HG03159 (cell line): Measurements from ENCODE around the gene CRELD2.

Source experiments
- ATAC-seq: cut with Tn5 transposase; IDR thresholded peaks from one replicate; pipeline ENCODE4 v1.9.1; 2021; ENCODE audit warnings: mild to moderate bottlenecking, moderate library complexity; ENCODE audit not compliant: unreplicated experiment

Gene CRELD2

DNA sequence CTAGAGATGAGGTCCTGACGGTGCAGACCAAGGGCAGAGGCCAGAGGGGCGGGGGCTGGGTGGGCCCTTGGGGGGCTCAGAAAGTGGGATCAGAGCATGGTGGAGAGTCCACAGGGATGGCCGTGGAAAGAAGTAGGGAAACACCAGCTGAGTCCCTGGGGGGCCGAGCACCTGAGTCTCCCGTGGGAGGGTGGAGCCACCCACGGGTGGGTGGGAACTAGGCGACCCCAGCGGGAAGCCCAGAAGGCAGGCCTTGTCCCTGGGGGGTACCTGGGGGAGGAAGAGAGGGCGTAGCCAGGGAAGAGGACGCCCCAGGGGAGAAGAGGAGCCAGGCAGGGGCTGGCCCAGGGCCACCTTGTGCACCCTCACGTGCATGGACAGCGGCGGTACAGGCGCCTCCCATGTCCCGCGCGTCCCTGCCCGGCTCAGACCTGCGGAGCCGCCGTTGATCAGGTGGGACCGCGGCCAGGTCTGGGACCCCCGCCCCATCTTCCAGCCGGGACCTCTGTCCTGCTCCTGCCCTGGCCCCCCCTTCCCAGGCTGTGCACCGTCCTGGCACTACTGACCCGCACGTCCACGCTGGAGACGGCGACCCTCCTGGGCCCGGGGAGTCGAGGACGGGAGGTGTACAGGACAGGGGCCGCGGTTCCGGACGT is 10.2 kb downstream of the CRELD2 start:
- ATAC-seq, result no peak

DNA sequence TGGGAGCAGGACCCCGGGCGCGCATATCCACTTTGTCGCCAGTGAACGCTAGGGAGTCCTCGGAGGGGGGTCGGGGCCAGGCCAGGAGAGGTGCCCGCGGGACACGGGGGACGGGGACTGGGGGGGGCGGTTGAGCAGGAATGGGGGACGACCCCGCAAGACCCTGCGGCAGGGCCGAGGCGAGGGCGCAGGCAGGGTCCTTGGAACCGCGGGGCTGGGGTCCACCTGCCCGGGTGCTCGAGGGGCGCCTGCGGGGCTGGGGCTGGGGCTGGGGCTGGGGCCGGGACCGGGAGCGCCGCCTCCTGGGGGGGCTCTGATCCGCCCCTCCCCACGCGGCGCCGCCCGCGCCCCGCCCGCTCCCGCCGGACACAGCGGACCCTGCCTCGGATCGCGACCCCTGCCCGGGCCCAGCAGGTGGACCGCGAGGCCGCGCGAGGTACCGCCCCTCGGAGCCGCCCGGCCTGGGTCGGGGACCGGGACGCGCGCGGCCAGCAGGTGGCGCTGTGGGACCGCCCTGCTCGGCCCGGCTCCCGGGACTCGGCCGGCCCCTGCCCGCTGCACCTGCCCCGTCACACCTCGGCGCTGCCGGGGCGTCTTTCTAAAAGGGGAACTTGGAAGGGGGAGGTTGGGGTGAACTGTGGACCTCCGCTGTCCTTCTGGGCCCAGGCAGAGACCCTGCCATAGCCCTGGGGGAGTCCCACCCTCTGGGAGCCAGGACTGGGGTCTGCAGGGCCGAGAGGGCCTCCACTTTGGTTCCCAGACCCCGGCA is 11.0 kb downstream of the CRELD2 start:
- ATAC-seq, result no peak

DNA sequence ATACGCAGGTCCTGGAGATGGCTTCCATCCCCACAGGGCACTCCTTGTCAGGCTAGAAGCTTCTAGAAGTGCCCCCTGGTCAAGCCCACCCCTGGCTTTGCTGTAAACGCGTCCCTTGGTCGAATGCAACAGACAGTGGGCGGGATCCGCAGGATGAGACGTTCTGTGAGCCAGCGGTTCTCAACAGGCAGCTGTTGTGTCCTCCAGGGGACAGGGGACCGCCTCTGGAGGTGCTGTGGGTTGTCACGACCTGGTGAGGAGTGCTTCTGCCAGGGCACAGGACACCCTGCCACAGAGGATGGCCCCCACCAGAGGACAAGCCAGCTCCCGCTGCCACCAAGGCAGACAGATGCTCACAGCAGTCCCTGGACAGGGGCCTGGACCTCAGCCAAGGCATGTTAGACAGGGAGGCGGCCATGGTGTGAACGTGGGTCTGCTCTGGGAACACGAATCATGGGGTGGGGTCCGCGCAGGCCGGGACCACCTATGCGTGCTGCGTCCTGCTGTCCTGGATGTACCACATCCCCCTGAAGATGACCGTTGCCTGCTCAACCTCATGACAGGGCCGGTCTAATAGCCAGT is 11.7 kb downstream of the CRELD2 start:
- ATAC-seq, result no peak

DNA sequence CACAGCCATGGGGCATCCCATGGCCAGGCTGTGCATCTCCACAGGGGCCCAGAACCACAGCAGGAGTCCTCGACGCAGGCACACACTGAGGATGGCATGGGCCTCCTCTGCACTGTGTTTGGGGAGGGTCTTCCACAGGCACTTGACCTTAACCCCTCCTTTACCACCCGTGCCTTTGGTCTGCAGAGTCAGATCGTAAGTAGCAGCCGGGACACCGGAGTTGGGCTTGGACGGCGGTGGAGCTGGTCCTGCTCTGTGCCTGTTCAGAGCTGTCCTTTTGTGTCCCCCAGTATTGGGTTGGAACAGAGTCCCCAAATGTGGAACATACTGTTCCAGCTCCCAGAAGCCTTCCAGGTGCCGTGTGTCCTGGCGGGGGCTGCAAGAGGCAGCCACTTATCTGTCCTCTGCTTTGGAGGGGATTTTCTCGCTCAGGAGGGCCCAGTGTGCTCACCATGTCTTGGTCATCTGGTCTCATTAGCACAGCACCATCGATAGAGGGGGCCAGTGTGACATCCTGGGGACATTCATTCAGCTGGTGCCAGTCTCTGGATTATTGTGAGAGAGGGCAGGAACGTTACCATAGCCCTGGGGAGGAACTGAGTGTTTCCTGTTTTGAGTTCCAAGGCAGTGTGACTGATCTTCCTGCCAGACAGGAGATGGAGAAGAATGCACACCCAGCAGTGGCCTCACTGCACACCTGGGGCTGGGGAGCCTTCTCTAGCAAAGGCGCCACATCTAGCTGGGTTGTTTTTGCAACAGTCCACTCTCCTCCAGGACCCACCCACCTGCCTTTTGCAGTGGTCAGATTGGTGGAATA is 12.4 kb downstream of the CRELD2 start:
- ATAC-seq, result no peak

DNA sequence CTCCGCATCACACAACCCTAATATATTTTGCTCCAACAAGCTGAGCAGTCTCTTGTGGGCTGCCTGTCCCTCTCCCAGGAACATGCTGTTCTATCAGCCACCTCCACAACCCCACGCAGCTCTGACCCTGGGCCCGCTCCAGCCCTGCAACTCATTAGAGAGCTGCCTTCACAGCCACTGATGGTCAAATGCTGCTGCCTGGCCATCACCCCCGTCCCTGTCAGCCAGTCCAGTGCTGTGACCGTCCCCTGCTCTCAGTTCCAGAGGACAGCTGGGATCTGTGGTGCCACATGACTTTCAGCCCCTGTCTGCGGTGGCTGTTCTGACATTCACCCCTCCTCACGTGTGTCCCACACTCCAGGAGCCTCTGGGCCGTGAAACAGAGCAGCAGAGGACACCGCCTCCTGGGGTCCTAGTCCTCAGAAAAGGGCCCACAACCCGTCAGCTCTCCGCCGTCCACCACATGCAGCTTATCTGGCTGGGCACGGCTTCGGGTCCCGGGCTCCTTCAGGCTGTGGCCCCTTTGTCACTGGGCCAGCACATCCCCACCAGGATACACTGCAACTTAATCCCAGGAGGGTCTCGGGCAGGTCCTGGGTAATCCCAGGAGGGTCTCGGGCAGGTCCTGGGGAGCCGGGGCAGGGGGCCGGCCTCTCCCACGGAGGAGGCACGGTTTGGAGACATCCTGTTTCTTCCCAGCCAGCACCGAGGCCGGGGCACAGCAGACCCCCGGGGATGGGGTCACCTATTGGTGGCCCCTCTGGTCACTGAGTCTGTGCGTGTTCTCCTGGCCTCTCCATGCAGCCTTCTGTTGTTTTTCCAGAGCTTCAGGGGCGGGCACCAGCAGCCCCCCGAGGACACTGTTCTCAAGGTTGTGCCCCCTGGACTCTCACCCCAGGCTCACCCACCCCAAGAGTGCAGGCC is 15.1 kb downstream of the CRELD2 start:
- ATAC-seq, result no peak

DNA sequence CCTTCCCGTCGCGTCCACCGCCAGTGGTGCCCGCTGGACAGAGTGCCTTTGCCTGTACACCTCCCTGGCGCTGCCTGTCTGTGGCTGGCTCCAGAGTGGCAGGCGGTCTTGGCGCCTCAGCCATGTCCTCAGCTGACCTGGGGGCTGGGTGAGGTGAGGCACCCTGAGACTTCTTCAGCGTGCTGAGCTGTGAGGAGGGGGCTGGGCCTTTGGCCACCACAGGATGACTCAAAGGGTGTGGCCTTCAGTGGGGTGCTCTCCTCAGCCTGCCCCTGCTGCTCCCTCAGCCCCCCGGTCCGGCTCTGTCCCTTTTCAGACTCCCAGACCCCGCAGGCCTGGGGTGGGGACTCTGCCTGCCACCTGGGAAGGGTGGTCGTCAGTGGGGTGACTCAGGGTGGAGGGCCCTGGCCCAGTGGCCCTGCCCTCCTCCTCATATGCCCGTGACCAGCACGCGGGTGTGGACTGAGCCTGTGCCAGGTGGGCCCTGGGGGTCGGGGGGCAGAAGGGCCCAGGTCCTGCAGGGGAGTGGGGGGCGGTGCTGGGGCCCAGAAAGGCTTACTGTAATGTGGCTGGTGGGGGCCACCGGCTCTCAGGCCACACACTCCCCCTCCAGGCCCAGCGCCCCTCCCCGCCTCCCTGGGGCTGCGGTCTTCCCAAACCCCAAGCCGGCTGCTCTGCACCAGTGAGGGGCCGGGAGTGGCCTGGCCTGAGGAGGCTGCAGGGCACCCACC is 15.9 kb downstream of the CRELD2 start:
- ATAC-seq, result no peak

DNA sequence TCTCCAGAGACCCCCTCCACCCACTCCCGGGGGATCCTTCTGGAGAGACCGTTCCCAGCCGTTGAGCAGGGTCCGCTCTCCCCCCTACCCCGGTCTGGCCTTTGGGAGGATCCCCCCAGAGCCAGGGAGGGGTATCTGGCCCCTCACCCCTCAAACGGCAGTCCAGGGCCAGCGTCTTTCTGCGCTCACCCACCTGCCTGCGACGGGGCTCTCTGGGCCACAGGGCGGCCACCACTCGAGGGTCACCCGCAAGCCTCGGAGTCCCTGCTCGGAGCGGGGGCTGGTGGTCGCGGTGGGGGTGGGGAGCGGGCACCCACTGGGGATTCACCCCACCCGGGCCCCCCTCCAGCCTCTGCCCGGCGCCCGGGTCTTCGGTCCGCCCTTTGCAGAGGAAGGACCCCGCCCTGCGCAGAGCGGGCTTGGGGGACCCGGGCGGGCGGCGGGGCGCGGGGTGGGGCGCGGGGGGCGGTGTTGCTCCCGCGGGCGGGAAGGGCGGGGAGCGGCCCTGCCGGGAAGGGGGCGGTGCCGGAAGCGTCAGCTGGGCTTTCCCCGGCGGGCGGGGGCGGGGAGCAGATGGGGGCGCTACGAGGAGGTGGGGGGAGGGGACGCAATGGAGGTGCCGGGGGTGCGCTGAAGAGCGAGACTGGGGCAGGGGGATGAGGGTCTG is 16.6 kb downstream of the CRELD2 start:
- ATAC-seq, result no peak

DNA sequence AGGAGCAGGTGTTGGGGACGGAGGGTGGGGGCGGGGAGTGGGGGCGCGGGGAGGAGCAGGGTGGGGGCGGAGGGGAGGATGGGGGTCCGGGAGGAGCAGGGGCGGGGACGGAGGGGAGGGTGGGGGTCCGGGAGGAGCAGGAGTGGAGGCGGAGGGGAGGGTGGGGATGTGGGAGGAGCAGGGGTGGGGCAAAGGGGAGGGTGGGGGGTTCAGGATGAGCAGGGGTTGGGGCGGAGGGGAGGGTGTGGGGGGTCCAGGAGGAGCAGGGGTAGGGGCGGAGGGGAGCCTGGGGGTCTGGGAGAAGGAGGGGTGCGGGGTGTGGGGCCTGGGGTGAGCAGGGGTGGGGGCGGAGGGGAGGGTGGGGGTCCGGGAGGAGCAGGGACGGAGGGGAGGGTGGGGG is 17.1 kb downstream of the CRELD2 start:
- ATAC-seq, result no peak

DNA sequence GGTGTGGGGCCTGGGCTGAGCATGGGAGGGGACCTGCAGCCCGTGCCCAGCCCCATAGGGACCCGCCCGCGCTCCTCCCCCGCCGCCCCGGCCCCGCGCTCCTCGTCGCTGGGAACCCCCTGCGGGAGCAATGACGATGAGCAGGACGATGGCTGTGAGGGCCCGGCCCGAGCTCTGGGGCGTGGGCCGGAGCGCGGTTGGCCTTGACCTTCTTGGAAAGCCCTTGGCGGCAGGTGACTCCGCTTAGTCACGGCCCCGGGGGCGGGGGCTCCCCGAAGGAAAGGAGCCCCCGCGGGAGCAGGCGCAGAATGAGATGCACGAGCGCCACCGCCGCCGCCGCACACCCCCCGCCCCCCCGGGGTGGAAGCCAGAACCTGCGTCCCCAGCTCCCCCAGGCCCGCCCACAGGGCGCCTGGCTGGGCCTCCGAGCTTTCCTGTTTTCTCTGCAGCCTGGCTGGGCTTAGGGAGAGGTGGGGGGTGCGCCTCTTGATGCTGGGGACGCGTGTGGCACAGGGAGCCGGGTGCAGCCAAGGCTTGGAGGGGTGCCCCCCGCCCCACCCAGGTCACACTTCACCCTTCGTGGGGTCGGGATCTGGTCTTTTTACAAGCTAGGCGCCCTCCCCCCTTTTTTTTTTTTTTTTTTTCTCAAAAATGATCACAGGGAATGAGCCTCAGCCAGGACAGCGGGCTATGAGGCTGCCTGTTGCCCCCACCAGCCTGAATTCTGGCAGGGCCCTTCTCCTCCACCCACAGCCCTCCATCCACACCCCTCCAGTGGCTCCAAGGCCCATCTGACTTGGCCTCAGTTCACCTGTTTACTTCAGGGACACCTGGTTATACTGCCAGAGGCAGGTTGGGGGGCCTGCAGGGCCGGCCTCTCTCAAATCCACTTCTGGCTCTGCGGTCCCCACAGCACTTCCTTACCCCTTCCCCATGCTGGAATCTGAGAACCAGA is 17.9 kb downstream of the CRELD2 start:
- ATAC-seq, result peak; percentile 63

DNA sequence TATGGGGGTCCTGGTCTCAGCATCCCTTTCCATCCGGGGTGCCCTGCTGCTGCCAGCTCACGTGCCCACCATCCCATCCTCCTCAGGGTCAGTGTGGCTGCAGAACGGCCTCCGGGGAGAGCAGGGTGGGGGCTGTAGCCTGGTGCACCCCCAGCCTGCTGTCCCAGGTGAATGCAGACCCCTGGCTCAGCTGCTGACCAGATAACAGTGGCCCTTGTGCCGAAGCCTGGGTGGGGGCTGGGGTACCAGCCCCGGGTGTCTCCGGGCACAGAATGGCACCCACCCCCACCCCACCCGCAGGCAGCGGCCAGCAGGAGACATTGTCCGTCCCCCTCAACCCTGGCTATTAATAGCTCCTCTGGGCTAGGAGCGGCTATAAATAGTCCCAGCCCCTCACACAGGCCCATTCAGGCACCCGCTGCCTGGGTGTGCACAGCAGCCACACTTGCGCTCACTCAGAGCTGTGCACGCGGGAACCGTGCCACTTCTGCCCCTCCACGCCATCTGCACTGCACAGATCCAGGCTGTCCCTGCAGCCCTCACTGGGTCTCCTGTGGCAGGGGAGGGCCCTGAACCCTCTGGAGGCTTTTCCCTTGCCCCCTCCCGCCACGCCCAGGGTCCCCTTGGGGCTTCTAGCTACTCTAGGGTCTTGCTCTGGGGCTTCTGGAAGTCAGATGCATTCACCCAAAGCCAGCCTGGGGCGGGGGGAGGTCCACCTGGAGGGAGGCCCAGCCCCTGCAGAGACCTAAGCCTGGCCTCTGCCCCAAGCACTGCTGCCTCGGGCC is 18.7 kb downstream of the CRELD2 start:
- no peak for ATAC-seq

DNA sequence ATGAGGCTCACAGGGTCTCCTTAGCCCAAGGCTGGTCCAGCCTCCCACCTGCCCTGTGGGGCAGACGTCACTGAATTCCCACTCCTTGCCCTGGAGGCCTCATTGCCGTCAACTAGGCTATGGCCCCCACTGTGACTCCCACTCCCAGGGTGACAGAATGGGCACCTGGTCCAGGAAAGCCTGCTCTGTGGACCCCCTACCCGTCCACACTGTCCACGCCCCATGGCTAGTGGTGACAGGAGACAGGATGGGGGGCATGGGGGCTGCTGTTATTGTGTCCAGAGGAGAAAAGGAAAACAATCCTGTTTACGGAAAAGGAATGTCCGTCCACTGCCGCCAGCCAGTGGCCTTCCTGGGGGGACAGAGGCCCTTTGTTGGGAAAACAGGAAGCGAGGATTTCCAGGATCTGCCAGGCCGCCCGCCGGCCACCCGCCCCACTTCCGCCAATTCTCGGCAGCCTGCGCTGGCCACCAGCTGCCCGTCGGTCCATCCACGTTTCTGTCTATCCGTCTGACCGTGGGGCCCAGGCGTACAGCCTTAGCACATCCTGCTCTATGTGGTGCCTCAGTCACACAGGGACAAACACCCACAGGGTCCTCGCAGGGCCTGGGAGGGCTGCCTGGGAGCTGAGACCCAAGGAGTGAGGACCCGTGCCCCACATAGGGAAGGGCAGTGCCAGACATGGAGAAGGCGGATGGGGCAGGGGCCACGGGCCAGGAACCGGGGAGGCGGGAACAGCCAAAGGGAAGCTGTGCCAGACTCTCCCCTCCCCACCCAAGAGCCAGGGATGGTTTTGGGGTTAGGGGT is 19.5 kb downstream of the CRELD2 start:
- no peak for ATAC-seq

DNA sequence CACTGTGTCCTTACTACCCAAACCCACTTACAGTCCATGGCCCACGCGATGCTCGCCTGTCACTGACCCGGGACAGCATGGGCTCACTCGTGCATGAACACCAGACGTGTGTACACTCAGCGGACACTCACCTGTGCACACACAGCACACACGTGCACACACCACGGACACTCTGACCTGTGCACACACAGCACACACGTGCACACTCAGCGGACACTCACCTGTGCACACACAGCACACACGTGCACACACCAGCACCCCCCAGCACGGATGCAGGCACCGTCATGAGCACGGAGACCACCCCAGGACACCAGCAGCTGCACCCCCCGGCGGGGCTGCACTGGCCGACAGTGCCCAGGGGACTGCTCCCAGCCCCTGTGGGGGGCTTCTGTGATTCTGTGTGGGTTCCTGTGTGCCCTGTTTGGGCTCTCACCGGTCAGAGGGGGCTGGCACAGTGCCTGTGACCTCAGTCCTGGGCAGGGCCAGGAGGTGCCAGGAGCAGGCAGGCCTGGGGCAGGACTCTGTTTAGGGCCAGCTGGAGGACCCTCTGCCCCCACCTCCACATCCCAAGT is 20.2 kb downstream of the CRELD2 start:
- ATAC-seq, result no peak

DNA sequence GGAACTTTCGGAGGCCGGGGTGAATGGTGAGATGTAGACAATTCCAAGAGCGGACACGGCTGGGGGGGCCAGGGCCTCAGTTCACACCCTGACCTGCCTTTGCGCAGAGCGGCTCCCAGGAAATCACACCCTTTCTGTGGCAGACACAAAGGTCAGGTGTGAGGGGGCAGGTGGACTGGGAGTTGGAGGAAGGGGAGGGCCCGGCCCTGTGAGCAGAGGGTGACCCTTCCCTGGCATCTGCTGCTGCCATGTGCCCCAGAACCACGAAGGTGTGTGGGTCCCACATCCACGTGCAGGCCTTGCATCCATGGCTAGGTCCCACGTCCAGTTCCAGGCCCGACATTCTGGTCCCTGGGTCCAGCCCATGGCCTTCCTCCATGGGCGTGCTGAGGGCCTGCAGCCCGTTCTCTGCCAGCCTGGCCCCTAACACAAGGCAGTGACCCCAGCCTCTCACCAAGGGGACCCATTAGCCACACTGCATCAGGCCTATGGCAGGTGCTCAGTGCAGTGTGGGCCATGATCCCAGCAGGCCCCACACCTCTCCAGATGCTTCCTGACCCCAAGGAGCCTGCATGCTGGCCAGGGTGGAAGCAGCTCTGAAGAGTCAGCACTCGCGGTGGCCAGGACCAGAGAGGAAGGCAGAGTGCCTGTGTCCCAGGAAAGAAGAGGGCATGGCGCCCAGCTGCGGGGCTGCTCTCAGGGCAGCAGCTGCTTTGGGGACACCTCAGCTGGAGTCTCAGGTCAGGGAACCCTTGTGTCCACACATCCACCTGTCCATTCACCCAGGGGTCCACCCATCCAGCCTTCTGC is 23.3 kb downstream of the CRELD2 start:
- ATAC-seq, result no peak

DNA sequence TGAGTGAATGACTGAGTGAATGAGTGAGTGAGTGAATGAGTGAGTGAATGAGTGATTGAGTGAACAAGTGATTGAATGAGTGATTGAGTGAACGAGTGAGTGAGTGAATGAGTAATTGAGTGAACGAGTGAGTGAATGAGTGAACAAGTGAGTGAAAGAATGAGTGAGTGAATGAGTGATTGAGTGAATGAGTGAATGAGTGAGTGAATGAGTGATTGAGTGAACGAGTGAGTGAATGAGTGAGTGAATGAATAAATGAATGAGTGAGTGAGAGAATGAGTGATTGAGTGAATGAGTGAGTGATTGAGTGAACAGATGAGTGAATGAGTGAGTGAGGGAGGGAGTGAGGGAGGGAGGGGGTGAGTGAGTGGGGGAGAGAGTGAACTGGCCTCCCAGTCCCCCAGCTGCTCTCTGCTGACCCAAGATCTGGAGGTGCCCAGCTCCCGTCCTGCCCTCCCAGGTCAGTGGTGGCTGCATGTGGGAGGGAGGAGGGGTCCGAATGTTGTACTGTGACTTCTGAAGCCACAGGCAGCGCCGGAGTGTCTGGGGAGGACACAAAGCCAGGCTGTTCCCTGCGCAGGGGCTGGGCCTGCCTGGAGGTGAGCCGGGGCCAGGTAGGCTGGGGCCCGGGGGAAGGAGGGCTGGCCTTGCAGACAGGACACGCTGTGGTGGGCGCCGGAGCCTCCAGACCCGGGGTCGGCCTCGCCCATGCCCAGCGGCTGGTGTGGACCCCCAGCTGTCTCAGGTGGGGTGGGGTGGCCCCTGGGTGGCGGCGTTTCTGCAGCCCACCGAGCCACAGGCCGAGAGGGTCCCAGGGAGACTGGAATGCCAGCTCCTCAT is 24.4 kb downstream of the CRELD2 start:
- no peak for ATAC-seq
